Measurements from ENCODE around the gene DAPK1.

DAPK1 gene

GRCh38 chr9:87713278-87713987 is 215.8 kb downstream of the DAPK1 start:
- DNase-seq (ENCODE audit: low spot score): peak; percentile 16

- DNase-seq (ENCODE audit: low spot score): no peak
These were observed 216.3 kb downstream of the DAPK1 start for GRCh38 chr9:87713988-87714330.

GRCh38 chr9:87714819-87715218 is 217.2 kb downstream of the DAPK1 start:
- DNase-seq (ENCODE audit: low spot score): no peak

- DNase-seq (ENCODE audit: low spot score): no peak
These were observed 218.5 kb downstream of the DAPK1 start for GRCh38 chr9:87716141-87716540.

GRCh38 chr9:87717456-87717855 is 219.8 kb downstream of the DAPK1 start:
- no peak for DNase-seq (ENCODE audit: low spot score)

GRCh38 chr9:87718231-87718630 is 220.6 kb downstream of the DAPK1 start:
- DNase-seq (ENCODE audit: low spot score): no peak

GRCh38 chr9:87718852-87719612 is 221.4 kb downstream of the DAPK1 start:
- DNase-seq (ENCODE audit: low spot score): no peak

GRCh38 chr9:87720173-87720572 is 222.5 kb downstream of the DAPK1 start:
- DNase-seq (ENCODE audit: low spot score): no peak

- DNase-seq (ENCODE audit: low spot score): no peak
These were observed 224.9 kb downstream of the DAPK1 start for GRCh38 chr9:87722393-87723088.

- no peak for DNase-seq (ENCODE audit: low spot score)
These were observed 227.8 kb downstream of the DAPK1 start for GRCh38 chr9:87725356-87725899.

- DNase-seq (ENCODE audit: low spot score): peak; percentile 84
These were observed 228.4 kb downstream of the DAPK1 start, which contains the start of gene CTSL for GRCh38 chr9:87725900-87726709. TSS of gene CTSL (plus strand) at chr9:87726119. CDS start at chr9:87727604, 1,485 bp downstream.

- DNase-seq (ENCODE audit: low spot score): no peak
These were observed 231.6 kb downstream of the DAPK1 start for GRCh38 chr9:87729246-87729645.

- DNase-seq (ENCODE audit: low spot score): no peak
These were observed 233.7 kb downstream of the DAPK1 start for GRCh38 chr9:87731321-87731720.

GRCh38 chr9:87732344-87732743 is 234.7 kb downstream of the DAPK1 start:
- no peak for DNase-seq (ENCODE audit: low spot score)

- no peak for DNase-seq (ENCODE audit: low spot score)
These were observed 235.1 kb downstream of the DAPK1 start for GRCh38 chr9:87732756-87733155.

- DNase-seq (ENCODE audit: low spot score): no peak
These were observed 235.8 kb downstream of the DAPK1 start for GRCh38 chr9:87733273-87734052.

GRCh38 chr9:87734106-87734505 is 236.4 kb downstream of the DAPK1 start:
- DNase-seq (ENCODE audit: low spot score): no peak

- DNase-seq (ENCODE audit: low spot score): no peak
These were observed 241.9 kb downstream of the DAPK1 start for GRCh38 chr9:87739546-87739945.

- DNase-seq (ENCODE audit: low spot score): no peak
These were observed 242.5 kb downstream of the DAPK1 start for GRCh38 chr9:87740209-87740608.

GRCh38 chr9:87741326-87741725 is 243.7 kb downstream of the DAPK1 start:
- no peak for DNase-seq (ENCODE audit: low spot score)

GRCh38 chr9:87741891-87742290 is 244.2 kb downstream of the DAPK1 start:
- DNase-seq (ENCODE audit: low spot score): no peak

Data from LoVo (cell line).